Kidney epithelial cell (primary cell): Measurements from ENCODE around the gene AGAP9. TPM values are rescaled to one million over a fixed set of nuclear protein-coding genes. Genes with fewer than 3 reads are reported as not detected.
"Not testable (repeated sequence)": the region's sequence is repeated elsewhere in the genome, so short reads cannot be mapped to it uniquely, and the experiment has no call there.

Experiments
- DNase-seq: peaks from one replicate; pipeline ENCODE4 v3.0.0-alpha.2; 2010; ENCODE audit warnings: low read depth
- H3K27me3 ChIP-seq: 2 replicates; pipeline ENCODE4 v1.6.0; 2011; ENCODE audit warnings: low read length; ENCODE audit not compliant: control insufficient read depth, insufficient read depth
- H3K36me3 ChIP-seq: 2 replicates; pipeline ENCODE4 v1.5.1; 2011; ENCODE audit warnings: low read length; ENCODE audit not compliant: control insufficient read depth, insufficient read depth
- H3K4me3 ChIP-seq: 2 replicates; pipeline ENCODE4 v1.5.1; 2011; ENCODE audit warnings: low read depth, mild to moderate bottlenecking, control low read depth, low read length
- total RNA-seq: library from RNA; depleted of rRNA; stranded (reverse); fragments of >200 nt; gene quantifications from 2 replicates; pipeline ENCODE4 v1.2.3, GENCODE V29; 2015

The AGAP9 gene
- total RNA-seq, 1 donor from 2014 or later: 7.2 TPM

- DNase-seq, H3K36me3 ChIP-seq, H3K4me3 ChIP-seq, H3K27me3 ChIP-seq: not testable (repeated sequence)
These were observed 45.3 kb downstream of the AGAP9 start for GRCh38 chr10:47478114-47478513.

- H3K36me3 ChIP-seq, H3K4me3 ChIP-seq, H3K27me3 ChIP-seq, DNase-seq: not testable (repeated sequence)
These were observed 46.4 kb downstream of the AGAP9 start for GRCh38 chr10:47477078-47477477.

- H3K4me3 ChIP-seq, H3K27me3 ChIP-seq, DNase-seq, H3K36me3 ChIP-seq: not testable (repeated sequence)
These were observed 48.3 kb downstream of the AGAP9 start for GRCh38 chr10:47475101-47475500.

- H3K4me3 ChIP-seq, H3K36me3 ChIP-seq, H3K27me3 ChIP-seq, DNase-seq: not testable (repeated sequence)
These were observed 49.9 kb downstream of the AGAP9 start for GRCh38 chr10:47473516-47473915.

- not testable (repeated sequence) for DNase-seq, H3K36me3 ChIP-seq, H3K4me3 ChIP-seq, H3K27me3 ChIP-seq
These were observed 50.8 kb downstream of the AGAP9 start for GRCh38 chr10:47472647-47473046.

GRCh38 chr10:47472072-47472471 lies 51.4 kb downstream of the AGAP9 start:
- not testable (repeated sequence) for H3K36me3 ChIP-seq, H3K4me3 ChIP-seq, DNase-seq, H3K27me3 ChIP-seq

GRCh38 chr10:47468731-47469528 lies 54.5 kb downstream of the AGAP9 start:
- H3K27me3 ChIP-seq, DNase-seq, H3K36me3 ChIP-seq, H3K4me3 ChIP-seq: not testable (repeated sequence)

GRCh38 chr10:47467957-47468356 lies 55.5 kb downstream of the AGAP9 start:
- not testable (repeated sequence) for H3K4me3 ChIP-seq, H3K36me3 ChIP-seq, DNase-seq, H3K27me3 ChIP-seq

GRCh38 chr10:47467458-47467857 lies 56.0 kb downstream of the AGAP9 start:
- H3K4me3 ChIP-seq, DNase-seq, H3K27me3 ChIP-seq, H3K36me3 ChIP-seq: not testable (repeated sequence)

GRCh38 chr10:47465216-47465917 lies 58.1 kb downstream of the AGAP9 start:
- not testable (repeated sequence) for H3K27me3 ChIP-seq, DNase-seq, H3K4me3 ChIP-seq, H3K36me3 ChIP-seq

- DNase-seq, H3K27me3 ChIP-seq, H3K4me3 ChIP-seq, H3K36me3 ChIP-seq: not testable (repeated sequence)
These were observed 60.7 kb downstream of the AGAP9 start for GRCh38 chr10:47462577-47463358.
